Subcutaneous abdominal adipose tissue (tissue), 5 donors: ENCODE data around the gene ARPC2.

Experiments used
- H3K27ac ChIP-seq: one replicate; pipeline ENCODE4 v1.7.0; 2013; ENCODE audit warnings: low read depth, mild to moderate bottlenecking, inconsistent platforms, low read length, moderate library complexity
- H3K27me3 ChIP-seq, 5 donors: one replicate each; pipeline ENCODE4 v1.7.0; 2013; ENCODE audit warnings: low read length in 5 of 5, inconsistent platforms in 1 of 5; ENCODE audit not compliant: control insufficient read depth in 5 of 5, insufficient read depth in 4 of 5
- H3K36me3 ChIP-seq, 5 donors: one replicate each; pipeline ENCODE4 v1.7.0; 2013; ENCODE audit warnings: low read length in 5 of 5; ENCODE audit not compliant: control insufficient read depth in 5 of 5, insufficient read depth in 5 of 5
- H3K4me1 ChIP-seq, 5 donors: one replicate each; pipeline ENCODE4 v1.7.0; 2013; ENCODE audit warnings: low read length in 5 of 5, mild to moderate bottlenecking in 3 of 5, moderate library complexity in 1 of 5; ENCODE audit not compliant: control insufficient read depth in 5 of 5, insufficient read depth in 5 of 5
- H3K4me3 ChIP-seq, 5 donors: one replicate each; pipeline ENCODE4 v1.7.0; 2013; ENCODE audit warnings: low read length in 5 of 5, low read depth in 1 of 5
- H3K9ac ChIP-seq, 5 donors: one replicate each; pipeline ENCODE4 v1.7.0; 2013; ENCODE audit warnings: low read length in 5 of 5, mild to moderate bottlenecking in 4 of 5, moderate library complexity in 3 of 5
- H3K9me3 ChIP-seq, 5 donors: one replicate each; pipeline ENCODE4 v1.7.0; 2013; ENCODE audit warnings: low read length in 5 of 5; ENCODE audit not compliant: control insufficient read depth in 5 of 5
- donor health status: healthy.
- donor health status: healthy.
- donor health status: healthy.
- donor health status: healthy.
- donor health status: healthy.

ARPC2 gene

GRCh38 chr2:218244665-218245064, 27.7 kb downstream of the ARPC2 start:
- H3K36me3 ChIP-seq: peaks cover 35 to 90% (median 81%) of the 10 kb centered on the region in 5 donors
- H3K4me3 ChIP-seq: no peak overlapping the region
- no peak overlapping the region for H3K9ac ChIP-seq
- no peaks in the 10 kb centered on the region for H3K27me3 ChIP-seq
- no peak overlapping the region for H3K27ac ChIP-seq
- H3K9me3 ChIP-seq: no peaks in the 10 kb centered on the region
- H3K4me1 ChIP-seq: peaks cover 0 to 9% (median 3%) of the 10 kb centered on the region in 5 donors

GRCh38 chr2:218245214-218245613, 28.2 kb downstream of the ARPC2 start:
- peaks cover 37 to 90% (median 81%) of the 10 kb centered on the region in 5 donors for H3K36me3 ChIP-seq

GRCh38 chr2:218249691-218250090, 32.7 kb downstream of the ARPC2 start:
- H3K27ac ChIP-seq: no peak overlapping the region

More at GRCh38 chr2:218245214-218245613, 28.2 kb downstream of the ARPC2 start:
- Histone ChIP-seq H3K9ac (no peak overlapping the region), H3K4me1 (peaks cover 0 to 9% (median 3%) of the 10 kb centered on the region in 5 donors), H3K9me3 (no peaks in the 10 kb centered on the region), H3K4me3 (no peak overlapping the region), H3K27me3 (no peaks in the 10 kb centered on the region), H3K27ac (no peak overlapping the region)

GRCh38 chr2:218252509-218253231, 35.7 kb downstream of the ARPC2 start:
- H3K9me3 ChIP-seq: no peaks in the 10 kb centered on the region
- no peak overlapping the region for H3K27ac ChIP-seq
- peaks cover 28 to 91% (median 82%) of the 10 kb centered on the region in 5 donors for H3K36me3 ChIP-seq
- H3K9ac ChIP-seq: no peak overlapping the region
- no peaks in the 10 kb centered on the region for H3K27me3 ChIP-seq
- H3K4me3 ChIP-seq: no peak overlapping the region
- peaks cover 4 to 29% (median 10%) of the 10 kb centered on the region in 5 donors for H3K4me1 ChIP-seq

More at GRCh38 chr2:218249691-218250090, 32.7 kb downstream of the ARPC2 start:
- Histone ChIP-seq H3K27me3 (no peaks in the 10 kb centered on the region), H3K9me3 (no peaks in the 10 kb centered on the region), H3K36me3 (peaks cover 32 to 99% (median 93%) of the 10 kb centered on the region in 5 donors), H3K4me1 (peaks cover 0 to 17% (median 0%) of the 10 kb centered on the region in 5 donors), H3K4me3 (no peak overlapping the region), H3K9ac (no peak overlapping the region)

GRCh38 chr2:218253232-218253625, 36.2 kb downstream of the ARPC2 start:
- Histone ChIP-seq H3K9ac (peak overlapping the region in 1 of 5 donors; percentile 26), H3K4me3 (no peak overlapping the region), H3K4me1 (peaks cover 4 to 35% (median 15%) of the 10 kb centered on the region in 5 donors), H3K27ac (no peak overlapping the region), H3K9me3 (no peaks in the 10 kb centered on the region), H3K36me3 (peaks cover 26 to 85% (median 77%) of the 10 kb centered on the region in 5 donors), H3K27me3 (no peaks in the 10 kb centered on the region)

GRCh38 chr2:218255446-218255845, 38.5 kb downstream of the ARPC2 start:
- H3K27me3 ChIP-seq: no peaks in the 10 kb centered on the region
- H3K9ac ChIP-seq: no peak overlapping the region
- H3K9me3 ChIP-seq: no peaks in the 10 kb centered on the region
- peaks cover 23 to 57% (median 37%) of the 10 kb centered on the region in 5 donors for H3K4me1 ChIP-seq
- peaks cover 23 to 63% (median 55%) of the 10 kb centered on the region in 5 donors for H3K36me3 ChIP-seq
- H3K27ac ChIP-seq: no peak overlapping the region
- no peak overlapping the region for H3K4me3 ChIP-seq

GRCh38 chr2:218256612-218257350, 39.8 kb downstream of the ARPC2 start:
- Histone ChIP-seq H3K9ac (no peak overlapping the region), H3K4me1 (peaks cover 34 to 70% (median 51%) of the 10 kb centered on the region in 5 donors), H3K27me3 (no peaks in the 10 kb centered on the region), H3K36me3 (peaks cover 23 to 50% (median 42%) of the 10 kb centered on the region in 5 donors), H3K4me3 (no peak overlapping the region), H3K9me3 (no peaks in the 10 kb centered on the region), H3K27ac (peak overlapping the region; percentile 14)

DNA sequence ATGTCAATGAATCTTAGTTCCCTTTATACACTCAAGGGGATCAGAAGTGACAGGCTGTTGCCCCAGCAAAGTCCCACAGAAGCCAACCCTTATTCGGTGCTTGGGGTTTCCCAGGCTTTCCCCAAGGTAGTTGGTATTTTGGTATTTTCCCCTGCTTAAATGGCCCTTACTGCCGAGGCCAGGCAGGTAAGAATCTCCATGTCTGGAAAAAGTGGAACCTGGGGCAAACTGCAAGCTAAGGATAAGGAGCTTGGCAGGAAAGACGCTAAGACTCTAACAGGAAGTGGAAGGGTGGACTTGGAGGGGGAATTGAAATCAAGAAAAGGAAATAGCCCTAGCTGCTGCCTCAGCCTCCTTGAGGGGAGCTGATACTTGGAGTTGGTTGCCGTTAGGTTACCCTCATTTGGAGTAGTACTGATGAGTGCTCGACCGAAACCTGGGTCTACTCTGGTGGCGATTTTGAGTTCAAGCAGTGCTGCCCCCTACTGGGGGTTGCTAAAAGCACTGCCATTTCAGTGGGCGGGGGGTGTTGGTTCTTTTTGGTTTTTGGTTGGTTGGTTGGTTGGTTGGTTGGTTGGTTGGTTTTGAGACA, 40.5 kb downstream of the ARPC2 start:
- no peak overlapping the region for H3K4me3 ChIP-seq
- no peak overlapping the region for H3K9ac ChIP-seq
- H3K27me3 ChIP-seq: no peaks in the 10 kb centered on the region
- peak overlapping the region; percentile 14 for H3K27ac ChIP-seq
- H3K36me3 ChIP-seq: peaks cover 23 to 43% (median 36%) of the 10 kb centered on the region in 5 donors
- no peaks in the 10 kb centered on the region for H3K9me3 ChIP-seq
- H3K4me1 ChIP-seq: peaks cover 35 to 72% (median 58%) of the 10 kb centered on the region in 5 donors

GRCh38 chr2:218259099-218259961, 42.3 kb downstream of the ARPC2 start:
- peaks cover 38 to 78% (median 71%) of the 10 kb centered on the region in 5 donors for H3K4me1 ChIP-seq
- peak overlapping the region in 4 of 5 donors; percentile 14 to 40 (median 30) for H3K4me3 ChIP-seq
- peak overlapping the region in 4 of 5 donors; percentile 31 to 68 (median 56) for H3K9ac ChIP-seq
- no peaks in the 10 kb centered on the region for H3K9me3 ChIP-seq
- peak overlapping the region; percentile 83 for H3K27ac ChIP-seq
- peaks cover 9 to 41% (median 29%) of the 10 kb centered on the region in 5 donors for H3K36me3 ChIP-seq
- no peaks in the 10 kb centered on the region for H3K27me3 ChIP-seq
